ENCODE data around the gene TDRD9.

DNA sequence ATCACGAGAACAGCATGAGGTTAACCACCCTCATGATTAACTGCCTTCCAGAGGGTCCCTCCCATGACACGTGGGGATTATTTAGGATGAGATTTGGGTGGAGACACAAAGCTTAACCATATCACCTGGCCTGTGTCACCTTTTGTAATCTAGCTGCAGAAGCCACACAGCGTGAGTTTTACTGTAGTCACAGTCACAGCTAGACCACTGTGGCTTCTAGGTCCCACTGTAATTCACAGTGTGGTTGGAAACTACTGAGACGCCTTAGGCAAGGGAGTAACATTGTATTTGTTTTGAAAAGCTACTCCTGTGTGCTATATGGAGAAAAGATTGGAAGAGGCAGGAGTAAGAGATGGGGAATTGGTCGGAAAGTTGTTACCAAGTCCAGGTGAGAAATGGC is 111.0 kb downstream of the TDRD9 start:
- TF ChIP-seq EZH2 (IDR thresholded peaks at IDR 0.05): no peak
- TF ChIP-seq POLR2AphosphoS5 (IDR thresholded peaks at IDR 0.05; ENCODE audit: borderline replicate concordance, low read depth, low read length): no peak
